Tibial artery (tissue), 4 donors: ENCODE measurements around the gene PIEZO2.
"Not testable (repeated sequence)": the region's sequence is repeated elsewhere in the genome, so short reads cannot be mapped to it uniquely, and the experiment has no call there.

Experiments
- DNase-seq, 2 donors: peaks; one replicate each; pipeline ENCODE4 v3.0.0-alpha.2; 2019
- H3K27ac ChIP-seq, 2 donors: fragments of 200-600 bp; sonication (generic) in 1 of 2; 1 replicate in 1 of 2; 2 replicates in 1 of 2; pipeline ENCODE4 v1.5.1; 2018 to 2019; ENCODE audit warnings: mild to moderate bottlenecking in 1 of 2
- H3K27me3 ChIP-seq, 2 donors: fragments of 200-600 bp; sonication (generic) in 1 of 2; one replicate each; pipeline versions ENCODE4 v1.5.1 to v1.6.0; 2016 to 2019
- H3K36me3 ChIP-seq, 3 donors: fragments of 200-600 bp; sonication (generic) in 2 of 3; one replicate each; pipeline ENCODE4 v1.5.1; 2016 to 2019; ENCODE audit warnings: mild to moderate bottlenecking in 2 of 3
- H3K4me1 ChIP-seq, 4 donors: fragments of 200-600 bp; sonication (generic) in 2 of 4; 1 replicate in 3 of 4; 2 replicates in 1 of 4; pipeline ENCODE4 v1.5.1; 2016 to 2019
- H3K4me3 ChIP-seq, 2 donors: fragments of 200-600 bp; sonication (generic) in 1 of 2; 1 replicate in 1 of 2; 2 replicates in 1 of 2; pipeline ENCODE4 v1.5.1; 2018 to 2019; ENCODE audit warnings: mild to moderate bottlenecking in 2 of 2
- H3K9me3 ChIP-seq, 3 donors: fragments of 200-600 bp; sonication (generic) in 1 of 3; one replicate each; pipeline ENCODE4 v1.5.1; 2016 to 2019
- intact Hi-C: fragments of 100-400 bp; cut with DNase I; formaldehyde crosslinking; loops from one replicate; pipeline ENCODE4 v1.15.0; 2023; ENCODE audit warnings: low total_unique reads

Gene PIEZO2

DNA sequence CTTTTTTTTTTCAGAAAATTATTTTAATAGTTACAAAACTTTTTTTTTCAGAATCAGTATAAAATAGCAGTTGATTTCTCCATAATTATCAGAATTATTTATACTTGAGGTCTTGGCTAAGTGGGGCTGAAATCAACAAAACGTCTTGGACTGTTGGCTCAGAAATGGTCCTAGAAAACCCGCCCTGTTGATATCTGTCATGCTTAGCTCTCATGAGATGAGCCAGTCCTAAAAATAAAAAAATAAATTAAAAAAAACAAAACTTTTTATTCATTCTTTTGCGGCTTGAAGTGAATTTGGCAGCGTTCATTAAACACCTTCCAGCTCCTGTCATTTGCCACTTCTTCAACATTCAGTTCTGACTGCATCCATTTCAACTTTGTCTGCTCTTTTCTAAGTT is 525.8 kb downstream of the PIEZO2 start:
- intact Hi-C loops, H3K27ac ChIP-seq, H3K36me3 ChIP-seq, H3K9me3 ChIP-seq, H3K4me1 ChIP-seq, H3K4me3 ChIP-seq, H3K27me3 ChIP-seq, DNase-seq: not testable (repeated sequence)

DNA sequence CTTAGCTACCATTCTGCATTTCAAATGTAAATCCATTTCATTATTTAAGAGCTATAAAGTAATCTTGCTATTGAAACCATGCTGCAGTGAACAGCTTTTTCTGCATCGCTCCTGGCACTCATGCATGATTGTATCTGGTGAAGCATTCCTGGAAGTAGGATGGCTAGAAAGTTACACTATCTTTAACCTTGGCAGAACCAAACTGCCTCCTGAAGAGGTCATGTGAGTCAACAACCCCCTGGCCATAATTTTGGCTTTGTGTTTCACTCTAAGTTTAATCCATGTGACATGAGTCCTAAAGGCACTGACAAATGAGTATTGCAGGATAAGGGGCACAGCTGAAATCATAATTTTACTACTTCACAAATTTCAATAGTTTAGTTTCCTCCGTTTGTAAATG is 526.4 kb downstream of the PIEZO2 start:
- H3K36me3 ChIP-seq, H3K4me3 ChIP-seq, H3K4me1 ChIP-seq, H3K27ac ChIP-seq, H3K9me3 ChIP-seq, DNase-seq, intact Hi-C loops, H3K27me3 ChIP-seq: not testable (repeated sequence)

GRCh38 chr18:10620670-10621329 is 528.6 kb downstream of the PIEZO2 start:
- H3K36me3 ChIP-seq, H3K9me3 ChIP-seq, intact Hi-C loops, DNase-seq, H3K27ac ChIP-seq, H3K4me3 ChIP-seq, H3K4me1 ChIP-seq, H3K27me3 ChIP-seq: not testable (repeated sequence)
